ENCODE results near the gene TMEM72.

TMEM72 gene

DNA sequence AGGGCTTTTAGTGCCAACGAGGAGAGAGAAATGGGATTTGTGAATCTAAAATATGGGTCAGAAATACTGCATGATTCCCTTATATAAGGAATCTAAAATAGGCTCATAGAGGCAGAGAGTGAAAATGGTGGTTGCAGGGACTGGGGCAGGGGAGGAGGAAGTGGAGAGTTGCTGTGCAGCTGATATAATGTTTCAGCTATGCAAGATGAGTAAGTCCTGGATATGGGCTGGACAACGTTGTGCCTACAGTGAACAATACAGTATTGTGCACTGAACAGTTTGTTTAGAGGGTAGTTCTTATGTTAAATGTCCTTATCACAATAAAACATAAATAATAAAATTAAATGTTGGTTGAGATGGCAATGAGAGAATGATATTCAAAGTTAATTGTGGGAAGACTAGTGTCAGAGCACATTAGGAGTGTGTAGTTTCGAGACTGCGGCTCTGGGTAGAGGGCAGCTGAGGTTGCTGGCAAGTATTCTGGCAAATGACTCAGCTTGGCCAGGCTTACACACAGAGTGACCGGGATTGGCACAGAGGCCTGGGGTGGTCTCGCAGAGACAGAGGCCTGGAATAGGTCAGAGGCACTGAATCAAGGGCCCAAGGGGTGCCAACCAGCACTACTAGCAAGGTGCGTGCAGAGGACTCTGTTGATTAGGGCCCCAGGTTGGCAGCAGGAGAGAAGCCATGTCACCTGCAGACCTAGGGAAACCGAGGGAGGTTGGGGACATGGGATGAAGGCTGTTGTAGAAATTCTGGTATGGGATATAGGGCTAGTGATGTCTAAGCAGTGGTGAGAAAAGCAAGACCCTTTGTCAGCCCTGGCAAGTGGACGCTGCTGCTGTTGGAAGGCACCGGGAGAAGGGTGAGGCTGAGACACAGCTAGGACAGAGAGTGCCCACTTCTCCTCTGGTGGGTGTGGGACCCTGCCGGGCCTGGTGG lies 70.3 kb downstream of the TMEM72 start:
- DNase-seq, result no peak

- DNase-seq, result no peak
Observed at GRCh38 chr10:44982114-44982460, 71.0 kb downstream of the TMEM72 start.

- DNase-seq, result no peak
Observed at GRCh38 chr10:44982496-44982895, 71.4 kb downstream of the TMEM72 start.

GRCh38 chr10:44983066-44983894 lies 72.1 kb downstream of the TMEM72 start:
- no peak for DNase-seq

GRCh38 chr10:44983895-44984278 lies 72.8 kb downstream of the TMEM72 start:
- no peak for DNase-seq

DNA sequence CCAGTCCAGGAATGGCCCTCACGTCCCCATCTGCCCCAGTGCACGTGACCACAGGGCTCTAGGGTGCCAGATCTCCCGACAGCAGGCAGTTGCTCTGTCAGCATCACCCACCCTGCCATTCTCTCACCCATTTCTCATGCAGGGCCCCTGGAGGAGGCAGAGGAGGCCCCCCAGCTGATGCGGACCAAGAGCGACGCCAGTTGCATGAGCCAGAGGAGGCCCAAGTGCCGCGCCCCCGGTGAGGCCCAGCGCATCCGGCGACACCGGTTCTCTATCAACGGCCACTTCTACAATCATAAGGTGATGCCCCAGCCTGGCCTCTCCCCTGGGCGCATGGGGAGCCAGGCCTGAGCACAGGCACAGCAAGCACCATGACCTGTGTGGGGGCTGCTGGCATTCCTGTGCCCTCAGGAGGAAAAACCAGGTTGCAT lies 73.5 kb downstream of the TMEM72 start:
- DNase-seq, result no peak

- DNase-seq, result no peak
Observed at GRCh38 chr10:44985175-44985681, 74.1 kb downstream of the TMEM72 start.

DNA sequence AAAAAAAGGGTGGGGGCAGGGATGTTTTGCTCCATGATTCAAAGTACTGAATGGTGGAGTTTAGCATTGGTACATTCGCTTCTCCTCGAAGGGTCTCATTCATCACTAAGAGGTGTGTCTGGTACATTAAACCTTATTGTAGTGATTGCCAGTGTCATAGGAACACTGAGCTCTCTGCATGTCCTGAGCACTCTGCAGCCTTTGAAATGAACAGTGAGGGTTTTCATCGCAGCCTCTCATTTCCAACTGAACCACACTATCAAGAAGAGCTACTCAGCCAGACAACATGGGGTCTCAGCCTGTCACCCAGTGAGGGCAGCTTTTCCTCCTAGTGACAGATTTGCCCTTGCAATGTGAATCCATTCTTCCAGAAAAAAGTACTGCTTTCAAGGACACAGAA lies 75.0 kb downstream of the TMEM72 start:
- no peak for DNase-seq

Measured in NCI-H82 (cell line).